ENCODE data around the gene DEAF1.

DEAF1 gene

GRCh38 chr11:641806-642370 lies 53.1 kb downstream of the DEAF1 start:
- DNase-seq = no peak

GRCh38 chr11:640021-640706 lies 54.9 kb downstream of the DEAF1 start:
- DNase-seq = no peak

- DNase-seq = no peak
These were observed 55.6 kb downstream of the DEAF1 start for GRCh38 chr11:639332-639955.

GRCh38 chr11:638631-639331 lies 56.2 kb downstream of the DEAF1 start:
- no peak for DNase-seq

- no peak for DNase-seq
These were observed 57.2 kb downstream of the DEAF1 start for GRCh38 chr11:637593-638521.

- DNase-seq = no peak
These were observed 57.8 kb downstream of the DEAF1 start for GRCh38 chr11:637333-637592.

GRCh38 chr11:636511-637332 lies 58.3 kb downstream of the DEAF1 start, which contains the start of gene DRD4:
Gene DRD4, plus strand, starts transcription at chr11:637269. Its CDS starts 36 bp downstream, at chr11:637305.
- DNase-seq = no peak

GRCh38 chr11:635945-636510 lies 59.0 kb downstream of the DEAF1 start:
- no peak for DNase-seq

- DNase-seq = no peak
These were observed 64.2 kb downstream of the DEAF1 start for GRCh38 chr11:630871-631270.

- DNase-seq = no peak
These were observed 65.8 kb downstream of the DEAF1 start for GRCh38 chr11:629237-629583.

- DNase-seq = no peak
These were observed 67.0 kb downstream of the DEAF1 start for GRCh38 chr11:628056-628455.

- no peak for DNase-seq
These were observed 67.8 kb downstream of the DEAF1 start for GRCh38 chr11:627308-627576.

GRCh38 chr11:626475-627307 lies 68.3 kb downstream of the DEAF1 start, which contains the start of gene SCT:
Gene SCT, minus strand, starts transcription at chr11:627181. Its CDS starts 38 bp downstream, at chr11:627143.
- DNase-seq = no peak

- DNase-seq = no peak
These were observed 69.3 kb downstream of the DEAF1 start for GRCh38 chr11:625636-626268.

GRCh38 chr11:624705-625635 lies 70.1 kb downstream of the DEAF1 start, which contains the start of gene CDHR5:
Gene CDHR5, minus strand, starts transcription at chr11:624955. Its CDS starts 53 bp downstream, at chr11:624902.
- no peak for DNase-seq

GRCh38 chr11:623999-624704 lies 70.9 kb downstream of the DEAF1 start:
- DNase-seq = no peak

- DNase-seq = no peak
These were observed 71.6 kb downstream of the DEAF1 start for GRCh38 chr11:623349-623869.

GRCh38 chr11:621838-622237 lies 73.2 kb downstream of the DEAF1 start:
- DNase-seq = no peak

Measured in activated CD4-positive, alpha-beta T cell treated with anti-CD3 and anti-CD28 coated beads for 1 hour (primary cell).